ENCODE results near the gene ZNF746.

DNA sequence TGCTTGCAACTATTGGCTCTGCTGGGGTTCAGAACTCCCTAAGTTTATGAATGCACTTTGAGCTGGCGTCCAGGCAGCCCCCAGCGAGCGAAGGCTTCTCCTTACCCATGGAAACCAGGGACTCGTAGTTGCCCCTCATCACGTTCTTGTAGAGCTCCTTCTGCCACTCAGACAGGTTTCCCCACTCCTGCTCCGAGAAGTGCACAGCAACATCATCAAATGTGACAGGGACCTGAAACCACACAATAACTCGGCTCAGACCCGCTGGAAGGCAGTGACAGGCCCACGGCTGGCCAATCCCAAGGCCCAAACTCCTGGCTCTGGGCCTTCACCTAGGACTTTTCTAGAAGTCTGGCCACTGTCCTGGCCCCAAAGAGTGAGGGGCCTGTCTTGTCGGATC, 43.6 kb downstream of the ZNF746 start:
- TF ChIP-seq, protein P1, sequence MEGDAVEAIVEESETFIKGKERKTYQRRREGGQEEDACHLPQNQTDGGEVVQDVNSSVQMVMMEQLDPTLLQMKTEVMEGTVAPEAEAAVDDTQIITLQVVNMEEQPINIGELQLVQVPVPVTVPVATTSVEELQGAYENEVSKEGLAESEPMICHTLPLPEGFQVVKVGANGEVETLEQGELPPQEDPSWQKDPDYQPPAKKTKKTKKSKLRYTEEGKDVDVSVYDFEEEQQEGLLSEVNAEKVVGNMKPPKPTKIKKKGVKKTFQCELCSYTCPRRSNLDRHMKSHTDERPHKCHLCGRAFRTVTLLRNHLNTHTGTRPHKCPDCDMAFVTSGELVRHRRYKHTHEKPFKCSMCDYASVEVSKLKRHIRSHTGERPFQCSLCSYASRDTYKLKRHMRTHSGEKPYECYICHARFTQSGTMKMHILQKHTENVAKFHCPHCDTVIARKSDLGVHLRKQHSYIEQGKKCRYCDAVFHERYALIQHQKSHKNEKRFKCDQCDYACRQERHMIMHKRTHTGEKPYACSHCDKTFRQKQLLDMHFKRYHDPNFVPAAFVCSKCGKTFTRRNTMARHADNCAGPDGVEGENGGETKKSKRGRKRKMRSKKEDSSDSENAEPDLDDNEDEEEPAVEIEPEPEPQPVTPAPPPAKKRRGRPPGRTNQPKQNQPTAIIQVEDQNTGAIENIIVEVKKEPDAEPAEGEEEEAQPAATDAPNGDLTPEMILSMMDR (conservative IDR thresholded peaks at IDR 0.05; ENCODE audit: low read length): no peak
- no peak for TF ChIP-seq EZH2phosphoT487 (IDR thresholded peaks at IDR 0.05; ENCODE audit: borderline replicate concordance)

Data from Loucy (cell line).